Uterus (tissue), 2 donors: ENCODE results near the gene PRR9.

Experiments used
- POLR2A ChIP-seq, 2 donors: fragments of 450-650 bp; IDR thresholded peaks; one replicate each; pipeline ENCODE4 v1.6.1; 2016; ENCODE audit warnings: antibody characterized with exemption in 2 of 2, mild to moderate bottlenecking in 1 of 2, moderate library complexity in 1 of 2
- TF ChIP-seq, protein P1 (sequence below), 4 experiments: fragments of 200-600 bp in 2 of 4; fragments of 450-650 bp in 2 of 4; sonication (generic) in 2 of 4; IDR thresholded peaks; one replicate each; pipeline ENCODE4 v1.5.1; 2016 to 2019; ENCODE audit warnings: antibody characterized with exemption in 4 of 4, mild to moderate bottlenecking in 2 of 4, moderate library complexity in 1 of 4

DNA sequence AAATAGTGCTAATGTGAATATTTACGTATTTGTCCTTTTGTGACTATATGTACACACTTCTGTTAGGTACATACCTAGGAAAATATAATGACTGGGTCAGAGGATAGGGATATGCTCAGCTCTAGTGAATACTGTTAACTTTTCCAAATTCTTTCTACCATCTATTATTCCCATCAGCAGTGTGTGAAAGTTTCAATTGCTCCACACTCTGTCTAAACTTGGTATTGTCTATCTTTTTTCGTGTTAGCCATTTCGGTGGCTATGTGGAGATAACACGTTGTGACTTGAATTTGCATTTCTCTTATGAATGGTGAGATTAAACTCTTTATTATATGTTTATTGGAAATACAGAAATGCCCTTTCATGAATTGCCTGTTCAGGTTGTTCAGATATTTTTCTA, 36.8 kb upstream of the PRR9 start:
- TF ChIP-seq, protein P1, sequence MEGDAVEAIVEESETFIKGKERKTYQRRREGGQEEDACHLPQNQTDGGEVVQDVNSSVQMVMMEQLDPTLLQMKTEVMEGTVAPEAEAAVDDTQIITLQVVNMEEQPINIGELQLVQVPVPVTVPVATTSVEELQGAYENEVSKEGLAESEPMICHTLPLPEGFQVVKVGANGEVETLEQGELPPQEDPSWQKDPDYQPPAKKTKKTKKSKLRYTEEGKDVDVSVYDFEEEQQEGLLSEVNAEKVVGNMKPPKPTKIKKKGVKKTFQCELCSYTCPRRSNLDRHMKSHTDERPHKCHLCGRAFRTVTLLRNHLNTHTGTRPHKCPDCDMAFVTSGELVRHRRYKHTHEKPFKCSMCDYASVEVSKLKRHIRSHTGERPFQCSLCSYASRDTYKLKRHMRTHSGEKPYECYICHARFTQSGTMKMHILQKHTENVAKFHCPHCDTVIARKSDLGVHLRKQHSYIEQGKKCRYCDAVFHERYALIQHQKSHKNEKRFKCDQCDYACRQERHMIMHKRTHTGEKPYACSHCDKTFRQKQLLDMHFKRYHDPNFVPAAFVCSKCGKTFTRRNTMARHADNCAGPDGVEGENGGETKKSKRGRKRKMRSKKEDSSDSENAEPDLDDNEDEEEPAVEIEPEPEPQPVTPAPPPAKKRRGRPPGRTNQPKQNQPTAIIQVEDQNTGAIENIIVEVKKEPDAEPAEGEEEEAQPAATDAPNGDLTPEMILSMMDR (IDR thresholded peaks at IDR 0.05): no peak
- TF ChIP-seq POLR2A (IDR thresholded peaks at IDR 0.05): no peak
